Cardiac muscle cell (in vitro differentiated cells and primary cell): ENCODE results near the gene MAFB. TPM values are rescaled to one million over a fixed set of nuclear protein-coding genes. Genes with fewer than 3 reads are reported as not detected.

Source experiments
- DNase-seq, 2 donors: peaks; one replicate each; pipeline versions ENCODE4 v3.0.0 to v3.0.0-alpha.2; 2010 to 2017; ENCODE audit warnings: low read depth in 1 of 2, low spot score in 1 of 2
- H3K27ac ChIP-seq: fragments of 200-600 bp; sonication (generic); 2 replicates; pipeline ENCODE4 v1.5.1; 2016
- H3K27me3 ChIP-seq: fragments of 200-600 bp; sonication (generic); 2 replicates; pipeline ENCODE4 v1.6.0; 2016; ENCODE audit warnings: control low read depth
- H3K36me3 ChIP-seq: fragments of 200-600 bp; sonication (generic); 2 replicates; pipeline ENCODE4 v1.5.1; 2016; ENCODE audit warnings: control low read depth
- H3K4me1 ChIP-seq: fragments of 200-600 bp; sonication (generic); 2 replicates; pipeline ENCODE4 v1.8.1; 2017; ENCODE audit warnings: low read depth, mild to moderate bottlenecking, mixed run types
- H3K4me3 ChIP-seq: fragments of 200-600 bp; sonication (generic); 2 replicates; pipeline ENCODE4 v1.5.1; 2016; ENCODE audit warnings: mild to moderate bottlenecking
- H3K9me3 ChIP-seq: fragments of 200-600 bp; sonication (generic); 2 replicates; pipeline ENCODE4 v1.5.1; 2017; ENCODE audit warnings: low read depth, mild to moderate bottlenecking, control low read depth
- CTCF ChIP-seq: IDR thresholded peaks from 2 replicates; pipeline ENCODE4 v1.5.1; 2012; ENCODE audit warnings: low read depth, mild to moderate bottlenecking, low read length
- polyA plus RNA-seq: library from polyadenylated mRNA; unstranded; fragments of >200 nt; fragmentation: Nextera tagmentation; extraction: Ambion mirVana; gene quantifications from 2 replicates; pipeline ENCODE4 v1.2.1, GENCODE V29; 2016
- total RNA-seq: library from RNA; depleted of rRNA; stranded (reverse); fragments of >200 nt; gene quantifications from 2 replicates; pipeline ENCODE4 v1.2.3, GENCODE V29; 2016

The MAFB gene
- total and polyA plus RNA-seq, 2 experiments from 2014 or later: 0.84 to 3.2 TPM

- Histone ChIP-seq H3K4me3 (no peak overlapping the region), H3K27me3 (no peaks in the 10 kb centered on the region), H3K9me3 (no peaks in the 10 kb centered on the region), H3K36me3 (no peaks in the 10 kb centered on the region), H3K4me1 (no peaks in the 10 kb centered on the region), H3K27ac (no peak overlapping the region)
- DNase-seq: peak in 1 of 2 donors; percentile 7
- TF ChIP-seq CTCF: no peak
Observed at GRCh38 chr20:40710603-40711002, 21.6 kb upstream of the MAFB start.

GRCh38 chr20:40706977-40707582 is 18.0 kb upstream of the MAFB start:
- no peak for TF ChIP-seq CTCF
- H3K36me3 ChIP-seq: no peaks in the 10 kb centered on the region
- DNase-seq: peak in 1 of 2 donors; percentile 55
- no peaks in the 10 kb centered on the region for H3K9me3 ChIP-seq
- no peaks in the 10 kb centered on the region for H3K27me3 ChIP-seq
- H3K27ac ChIP-seq: no peak overlapping the region
- H3K4me3 ChIP-seq: no peak overlapping the region
- H3K4me1 ChIP-seq: no peaks in the 10 kb centered on the region

DNA sequence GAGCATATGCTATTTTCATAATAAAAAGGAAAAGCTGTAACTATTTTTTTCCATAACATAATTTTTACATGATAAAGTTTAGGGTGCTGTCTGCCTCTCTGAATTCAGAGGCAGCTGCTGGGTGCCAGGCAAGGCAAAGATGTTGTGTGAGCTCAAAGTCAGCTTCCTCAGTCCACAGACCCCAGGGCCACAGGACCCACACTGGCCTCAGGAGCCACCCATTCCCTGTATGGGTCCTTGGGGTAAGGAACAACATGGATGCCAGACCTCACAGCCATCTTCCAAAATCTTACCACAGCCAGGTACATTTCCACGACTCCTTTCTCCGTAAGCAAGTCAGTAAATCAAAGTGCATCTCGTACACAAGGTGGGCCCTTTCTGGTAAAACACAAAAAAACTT is 16.4 kb upstream of the MAFB start:
- no peaks in the 10 kb centered on the region for H3K36me3 ChIP-seq
- H3K27ac ChIP-seq: no peak overlapping the region
- no peak for DNase-seq
- H3K4me3 ChIP-seq: no peak overlapping the region
- no peak for TF ChIP-seq CTCF
- no peaks in the 10 kb centered on the region for H3K4me1 ChIP-seq
- H3K9me3 ChIP-seq: no peaks in the 10 kb centered on the region
- H3K27me3 ChIP-seq: no peaks in the 10 kb centered on the region

GRCh38 chr20:40704828-40705227 is 15.8 kb upstream of the MAFB start:
- Histone ChIP-seq H3K27me3 (peaks cover 3% of the 10 kb centered on the region), H3K27ac (no peak overlapping the region), H3K4me3 (no peak overlapping the region), H3K9me3 (no peaks in the 10 kb centered on the region), H3K36me3 (no peaks in the 10 kb centered on the region), H3K4me1 (no peaks in the 10 kb centered on the region)
- DNase-seq: no peak
- no peak for TF ChIP-seq CTCF

GRCh38 chr20:40703975-40704530 is 15.0 kb upstream of the MAFB start:
- no peak for TF ChIP-seq CTCF
- no peak overlapping the region for H3K4me3 ChIP-seq

More at GRCh38 chr20:40703975-40704530, 15.0 kb upstream of the MAFB start:
- H3K36me3 ChIP-seq: no peaks in the 10 kb centered on the region
- peaks cover 11% of the 10 kb centered on the region for H3K27me3 ChIP-seq
- no peak overlapping the region for H3K27ac ChIP-seq
- DNase-seq: no peak
- no peaks in the 10 kb centered on the region for H3K4me1 ChIP-seq
- no peaks in the 10 kb centered on the region for H3K9me3 ChIP-seq
